GM12878 (cell line): ENCODE data around the gene SMPD3.

Source experiments
- EZH2 ChIP-seq: IDR thresholded peaks from 2 replicates; pipeline ENCODE4 v1.6.1; 2012; ENCODE audit warnings: low read depth, mild to moderate bottlenecking, control low read depth, inconsistent platforms, low read length, borderline replicate concordance; ENCODE audit not compliant: control insufficient read depth
- LARP7 ChIP-seq: fragments of 450-650 bp; IDR thresholded peaks from 2 replicates; pipeline ENCODE4 v1.6.1; 2017; ENCODE audit warnings: mild to moderate bottlenecking
- MYC ChIP-seq: IDR thresholded peaks from 2 replicates; pipeline ENCODE4 v1.6.1; 2011; ENCODE audit warnings: mild to moderate bottlenecking, low read length, moderate library complexity, inconsistent platforms; ENCODE audit not compliant: insufficient read depth, insufficient replicate concordance, insufficient read length, severe bottlenecking
- PAX8 ChIP-seq: fragments of 450-650 bp; IDR thresholded peaks from 2 replicates; pipeline ENCODE4 v1.6.1; 2017; ENCODE audit warnings: mild to moderate bottlenecking, moderate library complexity
- POLR2A ChIP-seq: IDR thresholded peaks from 2 replicates; pipeline ENCODE4 v1.6.1; 2011; ENCODE audit warnings: low read depth, mild to moderate bottlenecking, low read length
- SMAD1 ChIP-seq: fragments of 450-650 bp; IDR thresholded peaks from 2 replicates; pipeline ENCODE4 v1.6.1; 2018; ENCODE audit warnings: mild to moderate bottlenecking, low read depth; ENCODE audit not compliant: partially characterized antibody
- SMARCA5 ChIP-seq: fragments of 450-650 bp; IDR thresholded peaks from 2 replicates; pipeline ENCODE4 v1.6.1; 2017; ENCODE audit warnings: mild to moderate bottlenecking
- SMC3 ChIP-seq: IDR thresholded peaks from 2 replicates; pipeline ENCODE4 v1.6.1; 2011; ENCODE audit warnings: low read length, improper control_type of control experiment, borderline replicate concordance
- TBL1XR1 ChIP-seq: IDR thresholded peaks from 2 replicates; pipeline ENCODE4 v1.6.1; 2012; ENCODE audit warnings: low read depth, low read length, improper control_type of control experiment
- ZNF24 ChIP-seq: fragments of 450-650 bp; IDR thresholded peaks from 2 replicates; pipeline ENCODE4 v1.6.1; 2017; ENCODE audit warnings: antibody characterized with exemption, mild to moderate bottlenecking
- TF ChIP-seq, protein P1 (sequence below), 3 experiments: IDR thresholded peaks in 2 of 3; conservative IDR thresholded peaks in 1 of 3; 2 replicates each; pipeline ENCODE4 v1.5.1; 2011; ENCODE audit warnings: low read depth in 3 of 3, low read length in 3 of 3, mild to moderate bottlenecking in 3 of 3, control low read depth in 2 of 3, moderate library complexity in 2 of 3, inconsistent platforms in 1 of 3, mixed read lengths in 1 of 3; ENCODE audit not compliant: control insufficient read depth in 2 of 3, insufficient read depth in 1 of 3; ENCODE audit errors: extremely low read depth in 1 of 3
- TF ChIP-seq, protein P2 (sequence below): fragments of 450-650 bp; formaldehyde crosslinking; IDR thresholded peaks from 2 replicates; pipeline ENCODE4 v1.4.0; 2020; ENCODE audit warnings: mild to moderate bottlenecking, moderate library complexity
- TF ChIP-seq, protein P3 (sequence below): IDR thresholded peaks from 2 replicates; pipeline ENCODE4 v1.6.1; 2012; ENCODE audit warnings: low read depth, low read length, improper control_type of control experiment

GRCh38 chr16:68448360-68448970 is at the start of gene SMPD3:
- TF ChIP-seq, protein P1, sequence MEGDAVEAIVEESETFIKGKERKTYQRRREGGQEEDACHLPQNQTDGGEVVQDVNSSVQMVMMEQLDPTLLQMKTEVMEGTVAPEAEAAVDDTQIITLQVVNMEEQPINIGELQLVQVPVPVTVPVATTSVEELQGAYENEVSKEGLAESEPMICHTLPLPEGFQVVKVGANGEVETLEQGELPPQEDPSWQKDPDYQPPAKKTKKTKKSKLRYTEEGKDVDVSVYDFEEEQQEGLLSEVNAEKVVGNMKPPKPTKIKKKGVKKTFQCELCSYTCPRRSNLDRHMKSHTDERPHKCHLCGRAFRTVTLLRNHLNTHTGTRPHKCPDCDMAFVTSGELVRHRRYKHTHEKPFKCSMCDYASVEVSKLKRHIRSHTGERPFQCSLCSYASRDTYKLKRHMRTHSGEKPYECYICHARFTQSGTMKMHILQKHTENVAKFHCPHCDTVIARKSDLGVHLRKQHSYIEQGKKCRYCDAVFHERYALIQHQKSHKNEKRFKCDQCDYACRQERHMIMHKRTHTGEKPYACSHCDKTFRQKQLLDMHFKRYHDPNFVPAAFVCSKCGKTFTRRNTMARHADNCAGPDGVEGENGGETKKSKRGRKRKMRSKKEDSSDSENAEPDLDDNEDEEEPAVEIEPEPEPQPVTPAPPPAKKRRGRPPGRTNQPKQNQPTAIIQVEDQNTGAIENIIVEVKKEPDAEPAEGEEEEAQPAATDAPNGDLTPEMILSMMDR (IDR thresholded peaks at IDR 0.05 in 2 of 3, conservative IDR thresholded peaks at IDR 0.05 in 1 of 3; ENCODE audit: control insufficient read depth in 2 of 3, extremely low read depth in 1 of 3, insufficient read depth in 1 of 3, low read depth in 3 of 3, low read length in 3 of 3): no peak
- TF ChIP-seq LARP7 (no peak), PAX8 (no peak), MYC (no peak), EZH2 (no peak), SMAD1 (no peak), SMC3 (no peak), SMARCA5 (no peak), ZNF24 (no peak), TBL1XR1 (no peak), POLR2A (no peak)
- TF ChIP-seq, protein P2, sequence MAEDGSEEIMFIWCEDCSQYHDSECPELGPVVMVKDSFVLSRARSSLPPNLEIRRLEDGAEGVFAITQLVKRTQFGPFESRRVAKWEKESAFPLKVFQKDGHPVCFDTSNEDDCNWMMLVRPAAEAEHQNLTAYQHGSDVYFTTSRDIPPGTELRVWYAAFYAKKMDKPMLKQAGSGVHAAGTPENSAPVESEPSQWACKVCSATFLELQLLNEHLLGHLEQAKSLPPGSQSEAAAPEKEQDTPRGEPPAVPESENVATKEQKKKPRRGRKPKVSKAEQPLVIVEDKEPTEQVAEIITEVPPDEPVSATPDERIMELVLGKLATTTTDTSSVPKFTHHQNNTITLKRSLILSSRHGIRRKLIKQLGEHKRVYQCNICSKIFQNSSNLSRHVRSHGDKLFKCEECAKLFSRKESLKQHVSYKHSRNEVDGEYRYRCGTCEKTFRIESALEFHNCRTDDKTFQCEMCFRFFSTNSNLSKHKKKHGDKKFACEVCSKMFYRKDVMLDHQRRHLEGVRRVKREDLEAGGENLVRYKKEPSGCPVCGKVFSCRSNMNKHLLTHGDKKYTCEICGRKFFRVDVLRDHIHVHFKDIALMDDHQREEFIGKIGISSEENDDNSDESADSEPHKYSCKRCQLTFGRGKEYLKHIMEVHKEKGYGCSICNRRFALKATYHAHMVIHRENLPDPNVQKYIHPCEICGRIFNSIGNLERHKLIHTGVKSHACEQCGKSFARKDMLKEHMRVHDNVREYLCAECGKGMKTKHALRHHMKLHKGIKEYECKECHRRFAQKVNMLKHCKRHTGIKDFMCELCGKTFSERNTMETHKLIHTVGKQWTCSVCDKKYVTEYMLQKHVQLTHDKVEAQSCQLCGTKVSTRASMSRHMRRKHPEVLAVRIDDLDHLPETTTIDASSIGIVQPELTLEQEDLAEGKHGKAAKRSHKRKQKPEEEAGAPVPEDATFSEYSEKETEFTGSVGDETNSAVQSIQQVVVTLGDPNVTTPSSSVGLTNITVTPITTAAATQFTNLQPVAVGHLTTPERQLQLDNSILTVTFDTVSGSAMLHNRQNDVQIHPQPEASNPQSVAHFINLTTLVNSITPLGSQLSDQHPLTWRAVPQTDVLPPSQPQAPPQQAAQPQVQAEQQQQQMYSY (CRISPR knock-in tag): no peak
- TF ChIP-seq, protein P3, sequence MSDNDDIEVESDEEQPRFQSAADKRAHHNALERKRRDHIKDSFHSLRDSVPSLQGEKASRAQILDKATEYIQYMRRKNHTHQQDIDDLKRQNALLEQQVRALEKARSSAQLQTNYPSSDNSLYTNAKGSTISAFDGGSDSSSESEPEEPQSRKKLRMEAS: 0 out of 2 replicates have a peak, but pooled peaks have one; percentile 12
